HG03439 (cell line): ENCODE measurements around the gene TMED9.
A peak's percentile ranks its signal among the peaks of the same experiment; 100 is the strongest.

ENCODE experiments used
- ATAC-seq: cut with Tn5 transposase; IDR thresholded peaks from one replicate; pipeline ENCODE4 v1.9.1; 2021; ENCODE audit warnings: mild to moderate bottlenecking, moderate library complexity; ENCODE audit not compliant: unreplicated experiment

TMED9 gene

DNA sequence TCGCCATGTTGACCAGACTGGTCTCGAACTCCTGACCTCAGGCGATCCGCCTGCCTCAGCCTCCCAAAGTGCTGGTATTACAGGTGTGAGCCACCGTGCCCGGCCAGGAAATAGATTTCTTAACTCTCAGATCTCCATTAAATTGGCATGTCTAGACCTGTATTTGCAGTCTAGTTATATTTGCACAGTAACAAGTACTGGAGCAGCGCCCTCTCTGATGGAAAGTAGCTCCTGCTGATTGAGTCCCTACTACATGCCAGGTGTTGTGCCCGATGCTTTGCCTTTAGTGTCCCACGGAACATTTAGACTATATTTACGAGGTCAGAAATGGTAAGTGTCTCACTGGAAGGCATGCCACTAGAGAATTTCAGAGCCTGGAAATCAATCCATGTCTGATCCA lies 15.8 kb upstream of the TMED9 start:
- ATAC-seq = no peak

GRCh38 chr5:177578316-177578715 lies 13.7 kb upstream of the TMED9 start:
- no peak for ATAC-seq

DNA sequence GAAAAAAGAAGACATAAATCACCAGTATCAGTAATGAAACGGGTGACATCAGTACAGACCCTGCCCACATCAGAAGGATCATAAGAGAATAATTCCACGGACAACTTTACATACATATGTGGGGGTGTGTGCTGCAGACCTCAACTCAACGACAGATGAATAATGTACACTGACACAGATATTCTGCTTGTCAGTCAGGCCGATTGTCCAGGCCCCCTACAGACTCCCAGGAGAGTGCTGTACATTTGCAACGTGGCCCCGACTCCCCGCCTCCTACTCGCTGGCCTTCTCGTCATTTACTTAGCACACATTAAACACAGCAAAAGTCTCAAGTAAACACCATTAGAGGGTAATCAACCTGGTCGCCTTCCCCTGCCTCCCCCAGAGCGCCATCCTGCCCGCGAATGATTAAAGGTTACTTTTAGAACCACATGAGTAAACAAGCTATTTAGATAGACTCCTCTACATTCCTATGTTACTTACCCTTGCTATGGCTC lies 3.5 kb upstream of the TMED9 start:
- ATAC-seq = no peak

DNA sequence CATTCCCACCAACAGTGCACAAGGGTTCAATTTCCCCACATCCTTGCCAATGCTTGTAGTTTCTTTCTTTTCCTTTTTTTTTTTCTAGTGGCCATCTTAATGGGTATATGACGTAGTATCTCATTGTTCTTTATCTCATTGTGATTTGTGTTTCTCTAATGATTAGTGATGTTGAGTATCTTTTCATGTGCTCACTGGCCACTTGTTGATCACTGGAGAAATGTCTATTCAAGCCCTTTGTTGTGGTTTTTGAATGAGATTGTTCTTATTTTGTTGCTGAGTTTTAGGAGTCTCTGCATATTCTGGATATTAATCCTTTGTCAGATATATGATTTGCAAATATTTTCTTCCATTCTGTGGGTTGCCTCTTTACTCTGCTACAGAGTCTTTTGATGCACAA lies 1.6 kb upstream of the TMED9 start:
- ATAC-seq = no peak

DNA sequence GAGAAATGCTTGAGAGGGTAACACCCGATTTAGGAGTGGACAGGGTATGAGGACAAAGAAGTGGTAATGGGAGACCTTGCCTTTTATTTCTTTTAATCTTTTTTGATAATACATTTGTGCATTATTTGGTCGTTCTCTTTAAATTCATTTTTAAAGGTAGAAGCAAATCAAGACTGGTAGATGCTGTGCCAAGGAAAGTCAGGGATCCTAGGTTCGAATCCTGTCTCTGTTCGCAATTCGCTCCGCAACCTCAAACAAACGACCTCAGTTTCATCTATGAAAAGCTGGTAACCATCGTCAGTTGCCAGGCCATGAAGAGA lies 353 bp upstream of the TMED9 start:
- no peak for ATAC-seq

- ATAC-seq = no peak
Observed at GRCh38 chr5:177592905-177593304, 902 bp downstream of the TMED9 start.

DNA sequence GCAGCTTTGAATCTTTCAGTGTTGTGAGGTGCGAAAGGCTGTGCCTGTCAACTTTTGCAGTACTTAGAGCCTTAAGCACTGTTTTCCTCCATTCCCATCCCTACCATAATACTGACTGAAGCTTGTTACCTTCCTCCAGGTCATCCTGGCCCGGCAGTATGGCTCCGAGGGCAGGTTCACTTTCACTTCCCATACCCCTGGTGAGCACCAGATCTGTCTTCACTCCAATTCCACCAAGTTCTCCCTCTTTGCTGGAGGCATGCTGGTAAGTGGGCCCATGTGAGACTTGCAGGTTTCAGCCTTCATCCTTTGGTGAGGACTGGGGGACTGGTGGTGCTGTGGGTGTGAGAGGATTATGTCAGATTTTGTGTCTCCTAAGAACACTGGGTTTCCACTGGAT lies 1.5 kb downstream of the TMED9 start:
- ATAC-seq = no peak

- no peak for ATAC-seq
Observed at GRCh38 chr5:177594071-177594470, 2.1 kb downstream of the TMED9 start.

DNA sequence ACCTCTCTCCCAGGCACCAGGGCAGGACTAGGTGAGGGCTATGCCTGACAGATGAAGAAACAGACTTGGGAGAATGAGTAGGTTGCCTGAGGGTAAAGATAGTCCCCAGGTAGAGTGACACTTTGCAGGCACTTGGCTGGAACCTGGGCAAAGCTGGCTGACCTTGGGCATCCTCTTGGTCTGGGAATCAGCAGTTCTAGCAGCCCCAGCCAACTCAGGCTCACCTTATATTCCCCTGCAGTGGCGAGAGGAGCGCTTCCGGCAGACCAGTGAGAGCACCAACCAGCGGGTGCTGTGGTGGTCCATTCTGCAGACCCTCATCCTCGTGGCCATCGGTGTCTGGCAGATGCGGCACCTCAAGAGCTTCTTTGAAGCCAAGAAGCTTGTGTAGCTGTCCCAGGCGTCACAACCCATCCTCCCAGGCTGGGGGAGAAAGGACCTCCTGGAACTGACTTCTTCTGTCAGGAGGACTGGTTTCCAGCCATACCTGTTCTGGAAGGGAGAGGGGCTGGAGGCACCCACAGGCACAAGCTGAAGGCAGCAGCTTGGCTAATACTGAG lies 3.1 kb downstream of the TMED9 start:
- ATAC-seq = no peak

DNA sequence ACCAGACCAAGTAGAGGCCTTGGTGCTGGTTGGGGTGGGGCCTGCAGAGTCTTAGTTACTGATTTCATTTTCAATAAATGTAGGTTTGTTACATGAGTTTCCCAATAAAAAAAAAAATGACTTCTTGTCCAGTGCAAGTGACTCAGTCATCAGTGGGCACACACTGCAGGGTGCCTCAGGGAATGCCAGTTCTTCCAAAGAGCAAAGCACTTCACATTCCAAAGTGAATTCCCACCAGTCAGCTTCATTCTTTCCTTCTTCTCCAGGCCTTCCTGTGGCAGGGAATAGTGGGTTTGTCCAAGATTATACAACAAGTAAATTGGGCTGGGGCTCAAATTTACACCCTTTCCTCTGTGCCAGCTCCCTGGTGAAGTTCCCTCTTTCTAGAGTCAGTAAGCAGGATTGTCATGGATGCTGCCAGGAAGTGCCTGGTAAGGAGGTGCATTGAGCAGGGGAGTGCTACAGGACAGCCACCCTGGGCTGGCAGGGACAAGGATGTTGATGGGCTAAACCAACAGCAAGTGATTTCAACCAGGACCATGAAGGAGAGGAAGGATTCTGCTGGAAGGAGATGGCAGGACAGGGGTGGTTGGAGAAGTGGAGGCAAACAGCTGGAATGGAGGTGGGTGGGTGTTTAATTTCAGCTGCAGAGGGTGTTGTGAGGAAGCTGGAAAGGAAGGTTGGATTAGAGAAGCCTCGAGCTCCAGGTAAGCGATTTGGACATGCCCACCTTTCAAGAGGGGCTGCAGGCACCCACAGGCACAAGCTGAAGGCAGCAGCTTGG lies 4.2 kb downstream of the TMED9 start:
- ATAC-seq = no peak

GRCh38 chr5:177596775-177597238 lies 4.8 kb downstream of the TMED9 start:
- ATAC-seq = no peak

- ATAC-seq = no peak
Observed at GRCh38 chr5:177598477-177598876, 6.5 kb downstream of the TMED9 start.

DNA sequence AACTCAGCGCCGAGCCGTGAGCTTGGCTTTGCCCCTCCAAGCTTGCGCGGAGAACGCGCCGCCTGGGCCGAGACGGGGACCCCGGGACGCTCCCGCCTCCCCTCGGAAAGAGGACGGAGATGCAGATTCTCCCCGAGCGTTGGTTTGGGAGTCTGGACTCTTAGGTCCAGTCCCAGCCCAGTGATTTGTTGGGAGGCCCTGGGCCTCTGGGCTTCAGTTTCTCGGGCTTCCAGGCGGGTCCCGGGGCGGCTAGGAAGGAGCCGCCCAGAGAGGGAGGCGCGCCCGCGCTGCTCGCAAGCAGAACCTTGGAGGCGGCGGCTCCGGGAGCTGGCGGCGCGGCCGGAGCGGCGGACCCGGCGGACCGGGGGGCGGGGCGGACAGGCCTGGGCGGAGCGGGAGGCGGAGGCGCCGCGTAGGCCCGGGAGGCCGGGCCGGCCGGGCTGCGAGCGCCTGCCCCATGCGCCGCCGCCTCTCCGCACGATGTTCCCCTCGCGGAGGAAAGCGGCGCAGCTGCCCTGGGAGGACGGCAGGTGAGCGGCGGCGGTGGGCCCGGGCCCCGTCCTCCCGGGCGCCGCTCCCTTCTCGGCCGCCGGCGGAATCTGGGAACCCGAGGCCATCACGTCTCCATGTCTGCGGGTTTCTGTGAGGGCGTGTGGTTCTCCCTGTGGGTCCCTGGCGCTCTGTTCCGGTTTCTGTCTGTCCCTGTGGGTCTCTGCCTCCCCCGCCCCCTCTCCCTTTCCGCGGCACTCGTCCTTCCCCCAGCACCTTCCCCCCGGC lies 7.9 kb downstream of the TMED9 start, which contains the start of gene B4GALT7:
B4GALT7 (plus strand) TSS at position 402 of the 777 bp plus-strand sequence; CDS start at position 481, 79 bp downstream.
- peak; percentile 78 for ATAC-seq

DNA sequence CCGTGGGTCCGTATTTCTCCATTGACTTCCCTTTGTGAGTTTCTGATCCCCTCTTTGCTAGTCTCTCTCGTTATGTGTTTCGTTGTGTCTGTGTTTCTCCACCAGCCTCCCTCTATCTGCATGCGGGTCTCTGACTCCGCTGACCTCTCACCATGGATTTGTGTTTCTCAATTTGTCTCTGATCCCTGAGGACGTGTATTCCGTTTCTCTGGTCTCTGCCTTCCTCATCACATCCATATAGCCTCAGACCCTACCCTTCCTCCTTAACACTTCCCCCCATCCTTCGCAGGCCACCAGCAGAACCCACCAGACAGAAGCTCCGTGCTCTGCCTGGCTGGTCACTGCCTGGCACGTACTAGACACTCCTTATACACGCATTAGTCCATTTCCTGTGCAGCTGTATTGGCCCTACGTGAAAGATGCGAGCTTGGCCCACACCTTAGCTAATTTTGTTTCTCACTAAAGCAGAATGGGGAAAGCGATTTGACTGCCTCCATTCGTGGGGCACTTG lies 8.6 kb downstream of the TMED9 start:
- ATAC-seq = no peak

- ATAC-seq = no peak
Observed at GRCh38 chr5:177601126-177601525, 9.1 kb downstream of the TMED9 start.

DNA sequence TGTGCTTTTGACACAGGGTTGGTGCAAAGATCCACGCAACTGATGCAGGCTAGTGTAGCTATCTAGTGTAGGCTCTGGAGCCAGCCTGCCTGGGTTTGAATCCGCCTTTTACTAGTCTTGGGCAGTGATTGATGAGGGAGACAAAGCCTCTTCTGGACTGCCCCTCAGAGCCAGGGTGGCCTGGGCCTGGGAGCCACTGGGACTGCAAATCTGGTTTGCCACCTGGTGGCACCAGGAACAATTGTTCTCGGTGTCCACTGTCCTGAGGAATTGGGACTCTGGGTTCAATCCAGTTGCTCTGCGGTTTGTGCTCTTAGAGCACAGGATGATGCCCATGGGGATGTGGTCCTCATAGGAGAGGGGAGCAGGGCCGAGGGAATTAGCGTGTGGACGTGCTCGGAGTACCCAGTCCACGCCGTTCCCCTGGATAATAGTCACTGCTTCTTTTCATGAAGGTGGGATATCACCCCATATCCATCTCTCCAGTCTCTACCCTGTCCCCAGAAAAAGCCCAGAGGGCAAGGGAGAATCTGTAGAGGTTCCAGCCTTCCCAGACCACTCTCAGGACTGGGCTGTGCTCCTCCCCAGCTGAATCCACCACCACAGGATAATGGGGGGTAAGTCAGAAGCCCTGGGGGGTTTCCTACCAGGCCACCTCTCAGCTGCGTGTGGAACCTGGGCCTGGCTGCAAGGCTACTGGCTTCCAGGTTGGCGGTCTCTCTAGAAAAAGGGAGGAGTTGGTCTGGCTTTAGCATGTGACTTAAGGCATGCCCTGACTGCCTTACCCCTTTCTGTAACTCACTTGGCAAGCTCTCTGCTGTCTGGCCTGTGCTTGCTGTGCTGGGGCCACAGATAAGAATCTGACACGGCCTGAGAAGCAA lies 9.8 kb downstream of the TMED9 start:
- no peak for ATAC-seq

GRCh38 chr5:177602458-177602830 lies 10.4 kb downstream of the TMED9 start:
- ATAC-seq = no peak

- ATAC-seq = no peak
Observed at GRCh38 chr5:177603631-177604030, 11.6 kb downstream of the TMED9 start.

GRCh38 chr5:177604116-177604521 lies 12.1 kb downstream of the TMED9 start:
- no peak for ATAC-seq

GRCh38 chr5:177604656-177605055 lies 12.7 kb downstream of the TMED9 start:
- ATAC-seq = no peak

DNA sequence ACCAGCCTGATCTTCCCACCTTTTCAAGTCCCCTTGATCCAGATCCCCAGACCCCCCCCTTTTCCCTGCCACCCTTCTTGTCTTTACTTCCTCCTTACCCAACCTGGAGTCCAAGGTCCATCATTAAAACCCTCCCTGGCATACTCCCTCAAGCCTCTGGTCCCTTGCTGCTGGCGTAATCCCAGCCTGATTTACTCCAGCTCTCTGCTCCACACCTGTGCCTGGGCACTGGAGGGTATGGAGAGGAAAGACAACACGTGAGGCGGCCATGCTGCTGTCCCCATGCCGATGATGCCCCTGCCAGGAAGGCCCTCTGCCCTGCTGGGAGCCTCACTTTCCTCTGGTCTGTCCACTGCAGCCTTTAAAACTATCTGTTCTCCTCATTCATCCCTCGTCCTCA lies 13.1 kb downstream of the TMED9 start:
- ATAC-seq = no peak
